H1 (cell line): Measurements from ENCODE around the gene SLC2A8. TPM values are rescaled to one million over a fixed set of nuclear protein-coding genes. Genes with fewer than 3 reads are reported as not detected.

Source experiments
- ATF2 ChIP-seq: IDR thresholded peaks from 2 replicates; pipeline ENCODE4 v1.6.1; 2012; ENCODE audit warnings: low read length, inconsistent platforms
- BACH1 ChIP-seq: IDR thresholded peaks from 2 replicates; pipeline ENCODE4 v1.6.1; 2012; ENCODE audit warnings: low read length, improper control_type of control experiment
- BRCA1 ChIP-seq: IDR thresholded peaks from 2 replicates; pipeline ENCODE4 v1.6.1; 2012; ENCODE audit warnings: low read depth, low read length, improper control_type of control experiment
- CEBPB ChIP-seq: IDR thresholded peaks from 2 replicates; pipeline ENCODE4 v1.6.1; 2012; ENCODE audit warnings: low read depth, low read length
- CREB1 ChIP-seq: IDR thresholded peaks from 2 replicates; pipeline ENCODE4 v1.6.1; 2012; ENCODE audit warnings: inconsistent platforms
- CTCF ChIP-seq, 3 experiments: IDR thresholded peaks; 1 replicate in 2 of 3; 2 replicates in 1 of 3; pipeline versions ENCODE4 v1.5.1 to v1.6.1; 2011; ENCODE audit warnings: low read length in 3 of 3, mild to moderate bottlenecking in 3 of 3, inconsistent platforms in 2 of 3, low read depth in 1 of 3, moderate library complexity in 1 of 3; ENCODE audit not compliant: insufficient read depth in 1 of 3; ENCODE audit errors: control extremely low read depth in 1 of 3
- EP300 ChIP-seq, 2 experiments: IDR thresholded peaks; 1 replicate in 1 of 2; 2 replicates in 1 of 2; pipeline ENCODE4 v1.6.1; 2011 to 2012; ENCODE audit warnings: low read depth in 2 of 2, low read length in 2 of 2, mild to moderate bottlenecking in 2 of 2, borderline replicate concordance in 1 of 2, inconsistent platforms in 1 of 2, moderate library complexity in 1 of 2
- GABPA ChIP-seq: IDR thresholded peaks from 2 replicates; pipeline ENCODE4 v1.6.1; 2011; ENCODE audit warnings: mild to moderate bottlenecking, low read length, moderate library complexity, borderline replicate concordance; ENCODE audit not compliant: insufficient read depth
- HDAC6 ChIP-seq: IDR thresholded peaks from one replicate; pipeline ENCODE4 v1.7.1; 2012; ENCODE audit warnings: low read depth, mild to moderate bottlenecking, inconsistent platforms, low read length, moderate library complexity
- JUN ChIP-seq: IDR thresholded peaks from 2 replicates; pipeline ENCODE4 v1.6.1; 2011; ENCODE audit warnings: low read depth, mild to moderate bottlenecking, improper control_type of control experiment, low read length
- KDM1A ChIP-seq: fragments of 200-600, 300-600 bp; sonication (generic); IDR thresholded peaks from 2 replicates; pipeline ENCODE4 v1.7.1; 2016; ENCODE audit warnings: mild to moderate bottlenecking, low read length, borderline replicate concordance
- KDM5A ChIP-seq: fragments of 200-600 bp; IDR thresholded peaks from 2 replicates; pipeline ENCODE4 v1.7.1; 2012; ENCODE audit warnings: mild to moderate bottlenecking, low read length, inconsistent platforms, mixed read lengths
- MAX ChIP-seq: IDR thresholded peaks from 2 replicates; pipeline ENCODE4 v1.6.1; 2012; ENCODE audit warnings: inconsistent platforms
- NANOG ChIP-seq: IDR thresholded peaks from 2 replicates; pipeline ENCODE4 v1.6.1; 2011; ENCODE audit warnings: low read length, low read depth, mild to moderate bottlenecking, inconsistent platforms; ENCODE audit not compliant: insufficient read depth, poor library complexity, severe bottlenecking
- NRF1 ChIP-seq: IDR thresholded peaks from 2 replicates; pipeline ENCODE4 v1.6.1; 2011; ENCODE audit warnings: mild to moderate bottlenecking, low read depth, low read length, improper control_type of control experiment
- PHF8 ChIP-seq: fragments of 200-600 bp; sonication (generic); conservative IDR thresholded peaks from 2 replicates; pipeline ENCODE4 v1.7.1; 2012; ENCODE audit warnings: low read depth, mild to moderate bottlenecking, inconsistent platforms, low read length, moderate library complexity
- POLR2A ChIP-seq, 2 experiments: IDR thresholded peaks; 1 replicate in 1 of 2; 2 replicates in 1 of 2; pipeline ENCODE4 v1.6.1; 2011; ENCODE audit warnings: low read depth in 2 of 2, low read length in 2 of 2, mild to moderate bottlenecking in 2 of 2; ENCODE audit errors: control extremely low read depth in 1 of 2
- POU5F1 ChIP-seq: IDR thresholded peaks from 2 replicates; pipeline ENCODE4 v1.6.1; 2011; ENCODE audit warnings: low read depth, mild to moderate bottlenecking, low read length, moderate library complexity
- RNF2 ChIP-seq: fragments of 200-900, 300-1000 bp; sonication (generic); IDR thresholded peaks from 2 replicates; pipeline ENCODE4 v1.7.1; 2016; ENCODE audit warnings: borderline replicate concordance, low read depth, mild to moderate bottlenecking, antibody characterized with exemption, low read length; ENCODE audit not compliant: poor library complexity, severe bottlenecking; ENCODE audit errors: missing control alignments
- SIX5 ChIP-seq: IDR thresholded peaks from 2 replicates; pipeline ENCODE4 v1.6.1; 2011; ENCODE audit warnings: mild to moderate bottlenecking, low read depth, low read length
- SP1 ChIP-seq: IDR thresholded peaks from 2 replicates; pipeline ENCODE4 v1.6.1; 2011; ENCODE audit warnings: low read depth, low read length
- TAF7 ChIP-seq: optimal IDR thresholded peaks from 2 replicates; pipeline ENCODE3; 2011; ENCODE audit warnings: low read depth, mild to moderate bottlenecking, inconsistent platforms, low read length, moderate library complexity, borderline replicate concordance
- polyA plus RNA-seq, 7 experiments: library from polyadenylated mRNA; depleted of rRNA in 3 of 7; stranded (reverse) in 5 of 7; unstranded in 2 of 7; fragments of >200 nt in 5 of 7; fragments of 200-250 nt in 2 of 7; gene quantifications; 1 replicate in 5 of 7; 2 replicates in 1 of 7; 4 replicates in 1 of 7; pipeline versions ENCODE4 v1.2.1 to v1.2.3, GENCODE V29; 2011 to 2013; ENCODE audit warnings: missing spikeins in 2 of 7, mixed read lengths in 2 of 7
- total RNA-seq: library from RNA; stranded (reverse); fragmentation: NEBNext Ultra II Directional; extraction: Animal tissue kit (Norgen Biotek cat#: 25700); gene quantifications from 2 replicates; pipeline ENCODE4 v1.2.1, GENCODE V29; 2021

SLC2A8 gene
- total and polyA plus RNA-seq, 2 of the 8 experiments (the other 6 are each of a cell fraction or from before 2014, with no cell fraction given) = 24.6 to 36.4 TPM

GRCh38 chr9:127353882-127354281 is 43.1 kb upstream of the SLC2A8 start (continued):
- no peak for TF ChIP-seq GABPA
- no peak for TF ChIP-seq JUN
- peak; percentile 47; the same call in 1 of the 2 replicates for TF ChIP-seq KDM1A
- peak; percentile 89 for TF ChIP-seq ATF2
- TF ChIP-seq CREB1 = peak; percentile 71
- TF ChIP-seq BRCA1 = no peak
- no peak for TF ChIP-seq HDAC6
- no peak for TF ChIP-seq NRF1
- no peak for TF ChIP-seq CTCF (IDR thresholded peaks at IDR 0.05; ENCODE audit: control extremely low read depth in 1 of 3, insufficient read depth in 1 of 3, low read depth in 1 of 3, low read length in 3 of 3)
- TF ChIP-seq SIX5 = no peak
- TF ChIP-seq POU5F1 = no peak
- TF ChIP-seq CEBPB = no peak
- no peak for TF ChIP-seq RNF2
- no peak for TF ChIP-seq PHF8
- peak in 1 of 2 experiments; percentile 80; a peak in 1 of 3 replicates for TF ChIP-seq EP300 (IDR thresholded peaks at IDR 0.05; ENCODE audit: borderline replicate concordance in 1 of 2, low read depth in 2 of 2, low read length in 2 of 2)
- TF ChIP-seq TAF7 = peak; percentile 75
- peak; percentile 84 for TF ChIP-seq SP1
- TF ChIP-seq KDM5A = no peak
- peak; percentile 62 for TF ChIP-seq MAX
- TF ChIP-seq NANOG = peak; percentile 70
- TF ChIP-seq BACH1 = no peak
- TF ChIP-seq POLR2A (IDR thresholded peaks at IDR 0.05; ENCODE audit: control extremely low read depth in 1 of 2, low read depth in 2 of 2, low read length in 2 of 2) = peak in 1 of 2 experiments; percentile 70; a peak in 2 of 3 replicates
